Glutamatergic neuron (in vitro differentiated cells): ENCODE data around the gene ZBED1. TPM values are rescaled to one million over a fixed set of nuclear protein-coding genes. Genes with fewer than 3 reads are reported as not detected.
"Not testable (repeated sequence)": the region's sequence is repeated elsewhere in the genome, so short reads cannot be mapped to it uniquely, and the experiment has no call there.

Experiments used
- DNase-seq: peaks from one replicate; pipeline ENCODE4 v3.0.0; 2022
- H3K27ac Mint-ChIP-seq: one replicate; pipeline ENCODE4 v1.8.0; 2020; ENCODE audit warnings: mild to moderate bottlenecking, mixed read lengths, inconsistent platforms; ENCODE audit not compliant: unreplicated experiment
- H3K27me3 Mint-ChIP-seq: one replicate; pipeline ENCODE4 v1.8.0; 2020; ENCODE audit warnings: mild to moderate bottlenecking, moderate library complexity, mixed read lengths, inconsistent platforms; ENCODE audit not compliant: unreplicated experiment
- H3K36me3 Mint-ChIP-seq: one replicate; pipeline ENCODE4 v1.8.0; 2020; ENCODE audit warnings: mild to moderate bottlenecking, mixed read lengths, inconsistent platforms; ENCODE audit not compliant: unreplicated experiment
- H3K4me1 Mint-ChIP-seq: one replicate; pipeline ENCODE4 v1.8.0; 2020; ENCODE audit warnings: mild to moderate bottlenecking, low read depth, mixed read lengths, inconsistent platforms; ENCODE audit not compliant: unreplicated experiment
- H3K4me3 Mint-ChIP-seq: one replicate; pipeline ENCODE4 v1.8.0; 2020; ENCODE audit warnings: mild to moderate bottlenecking, mixed read lengths, inconsistent platforms; ENCODE audit not compliant: unreplicated experiment
- H3K9me3 Mint-ChIP-seq: one replicate; pipeline ENCODE4 v1.8.0; 2020; ENCODE audit warnings: mild to moderate bottlenecking, moderate library complexity, mixed read lengths, inconsistent platforms; ENCODE audit not compliant: unreplicated experiment
- CTCF ChIP-seq: fragments of 200-600 bp; sonication (generic); IDR thresholded peaks from one replicate; pipeline ENCODE4 v1.5.0; 2021; ENCODE audit not compliant: partially characterized antibody, unreplicated experiment
- total RNA-seq: library from RNA; stranded (reverse); fragmentation: NEBNext Ultra II Directional; extraction: Animal tissue kit (Norgen Biotek cat#: 25700); gene quantifications from one replicate; pipeline ENCODE4 v1.2.1, GENCODE V29; 2021; ENCODE audit not compliant: unreplicated experiment

Gene ZBED1
- total RNA-seq, 1 donor from 2014 or later = 45.4 TPM

GRCh38 chrX:2466876-2467656, 33.7 kb downstream of the ZBED1 start:
- no peak for DNase-seq

GRCh38 chrX:2464677-2465166, 36.1 kb downstream of the ZBED1 start:
- H3K36me3 Mint-ChIP-seq = peaks cover 4% of the 10 kb centered on the region
- H3K4me1 Mint-ChIP-seq = peaks cover 3% of the 10 kb centered on the region
- no peak for TF ChIP-seq CTCF
- no peaks in the 10 kb centered on the region for H3K9me3 Mint-ChIP-seq
- H3K4me3 Mint-ChIP-seq = no peak overlapping the region
- no peak overlapping the region for H3K27ac Mint-ChIP-seq
- no peak for DNase-seq
- H3K27me3 Mint-ChIP-seq = peaks cover 10% of the 10 kb centered on the region

More at GRCh38 chrX:2466876-2467656, 33.7 kb downstream of the ZBED1 start:
- no peak for TF ChIP-seq CTCF
- peaks cover 3% of the 10 kb centered on the region for H3K9me3 Mint-ChIP-seq
- peaks cover 3% of the 10 kb centered on the region for H3K4me1 Mint-ChIP-seq
- H3K27me3 Mint-ChIP-seq = peaks cover 8% of the 10 kb centered on the region
- H3K4me3 Mint-ChIP-seq = no peak overlapping the region
- peaks cover 4% of the 10 kb centered on the region for H3K36me3 Mint-ChIP-seq
- H3K27ac Mint-ChIP-seq = no peak overlapping the region

GRCh38 chrX:2463973-2464676, 36.7 kb downstream of the ZBED1 start:
- no peak overlapping the region for H3K27ac Mint-ChIP-seq
- DNase-seq = no peak
- no peak for TF ChIP-seq CTCF
- peaks cover 4% of the 10 kb centered on the region for H3K36me3 Mint-ChIP-seq
- H3K4me3 Mint-ChIP-seq = no peak overlapping the region
- H3K27me3 Mint-ChIP-seq = peaks cover 9% of the 10 kb centered on the region
- peaks cover 3% of the 10 kb centered on the region for H3K4me1 Mint-ChIP-seq
- no peaks in the 10 kb centered on the region for H3K9me3 Mint-ChIP-seq

- H3K4me1 Mint-ChIP-seq, DNase-seq, H3K4me3 Mint-ChIP-seq, H3K27me3 Mint-ChIP-seq, H3K36me3 Mint-ChIP-seq, H3K9me3 Mint-ChIP-seq, H3K27ac Mint-ChIP-seq: not testable (repeated sequence)
These were observed 37.3 kb downstream of the ZBED1 start for GRCh38 chrX:2463481-2463880.

- no peak for TF ChIP-seq CTCF
- peaks cover 3% of the 10 kb centered on the region for H3K4me1 Mint-ChIP-seq
- no peak overlapping the region for H3K4me3 Mint-ChIP-seq
- no peak for DNase-seq
- peaks cover 4% of the 10 kb centered on the region for H3K36me3 Mint-ChIP-seq
- H3K9me3 Mint-ChIP-seq = peaks cover 2% of the 10 kb centered on the region
- no peak overlapping the region for H3K27ac Mint-ChIP-seq
- peaks cover 7% of the 10 kb centered on the region for H3K27me3 Mint-ChIP-seq
These were observed 38.0 kb downstream of the ZBED1 start for GRCh38 chrX:2462780-2463179.
